Measurements from ENCODE around the gene ANKFN1.

The ANKFN1 gene

GRCh38 chr17:56451629-56452028 is 298.4 kb downstream of the ANKFN1 start:
- no peak for DNase-seq

- DNase-seq = no peak
Observed at GRCh38 chr17:56452461-56452860, 299.2 kb downstream of the ANKFN1 start.

- DNase-seq = no peak
Observed at GRCh38 chr17:56457501-56457900, 304.2 kb downstream of the ANKFN1 start.

GRCh38 chr17:56465886-56466285 is 312.6 kb downstream of the ANKFN1 start:
- DNase-seq = no peak

GRCh38 chr17:56468840-56469239 is 315.6 kb downstream of the ANKFN1 start:
- DNase-seq = no peak

- no peak for DNase-seq
Observed at GRCh38 chr17:56471696-56472095, 318.4 kb downstream of the ANKFN1 start.

- no peak for DNase-seq
Observed at GRCh38 chr17:56475116-56475515, 321.8 kb downstream of the ANKFN1 start.

- DNase-seq = peak in 1 of 2 donors; percentile 2
Observed at GRCh38 chr17:56478836-56479447, 325.7 kb downstream of the ANKFN1 start.

GRCh38 chr17:56480501-56480900 is 327.2 kb downstream of the ANKFN1 start:
- DNase-seq = no peak

GRCh38 chr17:56481659-56482058 is 328.4 kb downstream of the ANKFN1 start:
- no peak for DNase-seq

GRCh38 chr17:56482229-56482628 is 329.0 kb downstream of the ANKFN1 start:
- no peak for DNase-seq

- no peak for DNase-seq
Observed at GRCh38 chr17:56486732-56487131, 333.5 kb downstream of the ANKFN1 start.

- no peak for DNase-seq
Observed at GRCh38 chr17:56488800-56489199, 335.5 kb downstream of the ANKFN1 start.

- no peak for DNase-seq
Observed at GRCh38 chr17:56489980-56490379, 336.7 kb downstream of the ANKFN1 start.

- DNase-seq = no peak
Observed at GRCh38 chr17:56495556-56495955, 342.3 kb downstream of the ANKFN1 start.

GRCh38 chr17:56497132-56497531 is 343.9 kb downstream of the ANKFN1 start:
- DNase-seq = no peak

GRCh38 chr17:56499799-56500388 is 346.6 kb downstream of the ANKFN1 start:
- peak; percentile 8 to 35 for DNase-seq

- DNase-seq = no peak
Observed at GRCh38 chr17:56502120-56502654, 348.9 kb downstream of the ANKFN1 start.

- no peak for DNase-seq
Observed at GRCh38 chr17:56505154-56505756, 352.0 kb downstream of the ANKFN1 start.

- no peak for DNase-seq
Observed at GRCh38 chr17:56506349-56506748, 353.1 kb downstream of the ANKFN1 start.

GRCh38 chr17:56510554-56511342 is 357.5 kb downstream of the ANKFN1 start:
- no peak for DNase-seq

GRCh38 chr17:56514264-56514663 is 361.0 kb downstream of the ANKFN1 start:
- no peak for DNase-seq

- no peak for DNase-seq
Observed at GRCh38 chr17:56514899-56515298, 361.6 kb downstream of the ANKFN1 start.

All from stimulated activated CD4-positive, alpha-beta T cell treated with anti-CD3 and anti-CD28 coated beads, Interleukin-2, amount 100 ng/mL, for 24 hours (primary cell).